Activated T-cell treated with anti-CD3 and anti-CD28 coated beads for 4 hours (primary cell): Measurements from ENCODE around the gene KLHL1.

Source experiments
- DNase-seq: peaks from one replicate; pipeline ENCODE4 v3.0.0-alpha.2; 2020

The KLHL1 gene

GRCh38 chr13:69677343-69677742 lies 430.9 kb downstream of the KLHL1 start:
- no peak for DNase-seq

- no peak for DNase-seq
Measured at GRCh38 chr13:69676286-69676685, 432.0 kb downstream of the KLHL1 start.

GRCh38 chr13:69660155-69660554 lies 448.1 kb downstream of the KLHL1 start:
- no peak for DNase-seq

GRCh38 chr13:69657676-69658075 lies 450.6 kb downstream of the KLHL1 start:
- DNase-seq: no peak

- no peak for DNase-seq
Measured at GRCh38 chr13:69654392-69654791, 453.9 kb downstream of the KLHL1 start.
